Psoas muscle (tissue), 8 donors: ENCODE results near the gene GPR26. TPM values are rescaled to one million over a fixed set of nuclear protein-coding genes. Genes with fewer than 3 reads are reported as not detected.

Experiments
- ATAC-seq, 4 donors: fragments of 200-7000 bp; cut with Tn5 transposase; one replicate each; pipeline ENCODE4 v1.9.1; 2020; ENCODE audit warnings: moderate library complexity in 3 of 4, mild to moderate bottlenecking in 2 of 4
- DNase-seq, 2 donors: peaks; one replicate each; pipeline ENCODE4 v3.0.0-alpha.2; 2020
- H3K27ac ChIP-seq: fragments of 200-600 bp; one replicate; pipeline ENCODE4 v1.8.0; 2022
- H3K27me3 ChIP-seq, 3 donors: fragments of 200-600 bp in 1 of 3; one replicate each; pipeline versions ENCODE4 v1.6.1 to v1.8.0; 2013 to 2022; ENCODE audit warnings: low read length in 2 of 3, mild to moderate bottlenecking in 2 of 3, moderate library complexity in 1 of 3; ENCODE audit not compliant: insufficient read depth in 3 of 3
- H3K36me3 ChIP-seq, 2 donors: fragments of 200-600 bp in 1 of 2; one replicate each; pipeline versions ENCODE4 v1.6.1 to v1.8.0; 2013 to 2022; ENCODE audit warnings: low read depth in 1 of 2, mild to moderate bottlenecking in 1 of 2, moderate library complexity in 1 of 2; ENCODE audit not compliant: insufficient read depth in 1 of 2
- H3K4me1 ChIP-seq: fragments of 200-600 bp; one replicate; pipeline ENCODE4 v1.8.0; 2022
- H3K4me3 ChIP-seq: fragments of 200-600 bp; one replicate; pipeline ENCODE4 v1.8.0; 2022; ENCODE audit warnings: mild to moderate bottlenecking
- H3K9me3 ChIP-seq: fragments of 200-600 bp; one replicate; pipeline ENCODE4 v1.8.0; 2022
- CTCF ChIP-seq: fragments of 200-600 bp; IDR thresholded peaks from one replicate; pipeline ENCODE4 v1.8.0; 2022; ENCODE audit warnings: antibody characterized with exemption
- WGBS, 3 donors: extraction: QIAGEN DNeasy Blood & Tissue Kit; methylation state at CpG; one replicate each; pipeline versions ENCODE4 v1.1.6 to v1.1.7; 2013; 5-methylcytosine and 5-hydroxymethylcytosine counted together
- intact Hi-C, 2 donors: fragments of 100-400 bp; cut with DNase I; formaldehyde crosslinking; loops; one replicate each; pipeline versions ENCODE4 v1.11.0 to v1.14.2; 2022
- polyA plus RNA-seq, 3 donors: library from polyadenylated mRNA; stranded (reverse); fragments of 200-250 nt; gene quantifications; one replicate each; pipeline ENCODE4 v1.2.3, GENCODE V29; 2013
- total RNA-seq, 4 donors: library from RNA; stranded (reverse); fragmentation: NEBNext Ultra II Directional in 2 of 4; extraction: Animal tissue kit (Norgen Biotek cat#: 25700) in 2 of 4; gene quantifications; one replicate each; pipeline versions ENCODE4 v1.2.1 to v1.2.4, GENCODE V29; 2021 to 2023
- donor health status: healthy with polysubstance abuse.
- donor health status: DM: no; HTN: no; CAD: no; lungs with moderate emphysema.
- donor health status: Bipolar disorder and iron deficiency.
- donor health status: healthy.
- donor health status: DM: yes; HTN: yes; CAD: no.
- donor health status: DM: no; HTN: no; CAD: no.
- donor health status: DM: no; HTN: no; CAD: no.
- donor health status: DM: yes; HTN: yes; CAD: no.

GPR26 gene
- total and polyA plus RNA-seq, 7 donors, result 0.01 TPM; not detected in 6

DNA sequence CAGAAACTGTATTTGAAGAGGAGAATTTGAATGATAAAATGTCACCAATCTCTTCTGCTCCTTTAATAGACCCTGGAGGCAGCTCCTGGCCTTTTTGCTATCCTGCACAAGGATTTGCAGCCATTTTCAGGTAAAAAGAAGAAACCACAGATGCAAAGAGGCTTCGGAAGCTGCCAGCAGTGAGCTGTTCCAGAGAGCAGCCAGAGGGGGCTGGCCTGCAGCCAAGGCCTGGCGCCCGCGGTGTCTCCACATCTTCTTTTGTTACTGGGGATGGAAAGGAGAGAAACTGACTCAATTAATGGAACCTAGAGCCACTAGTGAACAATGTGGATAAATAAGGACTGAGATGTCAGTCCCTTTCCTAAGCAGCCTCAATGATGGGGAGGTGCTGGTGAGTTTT is 23.9 kb upstream of the GPR26 start:
- Histone ChIP-seq H3K9me3 (no peaks in the 10 kb centered on the region), H3K36me3 (no peaks in the 10 kb centered on the region), H3K27me3 (peaks cover 0 to 13% (median 3%) of the 10 kb centered on the region in 3 donors), H3K4me3 (no peak overlapping the region), H3K4me1 (no peaks in the 10 kb centered on the region), H3K27ac (no peak overlapping the region)
- WGBS, 3 donors, result 14 to 19% (median 14%) methylated on average over 4 of the region's 4 CpGs
- DNase-seq (no peak), ATAC-seq (no peak)
- intact Hi-C loops, result no loop called here
- TF ChIP-seq CTCF, result no peak

GRCh38 chr10:123642697-123643096 is 23.5 kb upstream of the GPR26 start:
- Histone ChIP-seq H3K4me1 (no peaks in the 10 kb centered on the region), H3K4me3 (no peak overlapping the region), H3K36me3 (no peaks in the 10 kb centered on the region), H3K27ac (no peak overlapping the region), H3K9me3 (no peaks in the 10 kb centered on the region), H3K27me3 (peaks cover 0 to 13% (median 3%) of the 10 kb centered on the region in 3 donors)
- DNase-seq (no peak), ATAC-seq (no peak)
- intact Hi-C loops, result no loop called here
- TF ChIP-seq CTCF, result no peak
- WGBS, 3 donors, result 51 to 56% (median 52%) methylated on average over 8 of the region's 8 CpGs

DNA sequence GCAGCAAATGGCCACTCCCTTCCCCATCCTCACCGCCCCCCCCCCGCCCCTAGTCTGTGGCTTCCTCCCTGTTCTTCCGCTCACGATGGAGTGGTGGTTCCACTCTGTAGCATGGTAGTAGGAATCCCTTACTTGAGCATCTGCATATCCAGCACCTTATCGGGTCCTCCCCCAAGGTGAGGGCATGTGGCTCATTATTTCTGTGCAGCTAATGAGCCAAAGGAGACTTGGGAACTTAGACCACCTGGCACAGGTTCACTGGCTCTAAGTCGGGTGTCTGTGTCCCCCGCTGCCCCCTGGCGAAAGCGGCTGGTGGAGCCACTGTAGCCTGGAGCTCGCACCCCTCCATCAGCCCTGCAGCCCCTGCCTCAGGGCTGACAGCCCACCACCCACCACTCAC is 22.8 kb upstream of the GPR26 start:
- intact Hi-C loops, result no loop called here
- H3K27ac ChIP-seq, result no peak overlapping the region
- no peaks in the 10 kb centered on the region for H3K4me1 ChIP-seq
- H3K9me3 ChIP-seq, result no peaks in the 10 kb centered on the region
- H3K27me3 ChIP-seq, result peaks cover 0 to 13% (median 3%) of the 10 kb centered on the region in 3 donors
- H3K4me3 ChIP-seq, result no peak overlapping the region
- DNase-seq (no peak), ATAC-seq (no peak)
- 62 to 73% (median 68%) methylated on average over 9 to 10 of the region's 10 CpGs for WGBS, 3 donors
- H3K36me3 ChIP-seq, result no peaks in the 10 kb centered on the region
- TF ChIP-seq CTCF, result no peak

DNA sequence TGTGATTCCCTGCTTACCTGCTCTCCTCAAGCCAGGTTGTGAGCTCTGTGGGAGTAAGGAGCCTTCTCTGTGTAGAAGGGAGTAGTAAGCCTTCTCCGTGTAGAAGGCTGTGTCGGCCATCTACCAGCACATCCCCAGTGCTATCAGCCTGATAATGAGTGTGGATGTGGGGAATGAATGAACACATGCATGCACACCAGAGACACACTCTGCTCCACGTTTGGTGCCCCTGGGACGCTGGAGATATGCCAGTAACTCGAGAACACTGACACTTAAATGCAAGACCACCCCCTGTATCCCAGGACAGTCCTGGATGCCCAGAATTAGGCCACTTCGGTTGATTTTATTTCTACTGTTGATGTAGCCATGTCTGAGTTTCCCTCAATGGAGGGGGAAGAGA is 21.1 kb upstream of the GPR26 start:
- Histone ChIP-seq H3K4me3 (no peak overlapping the region), H3K9me3 (no peaks in the 10 kb centered on the region), H3K27me3 (peaks cover 0 to 13% (median 3%) of the 10 kb centered on the region in 3 donors), H3K36me3 (no peaks in the 10 kb centered on the region), H3K27ac (no peak overlapping the region), H3K4me1 (no peaks in the 10 kb centered on the region)
- DNase-seq (no peak), ATAC-seq (no peak)
- TF ChIP-seq CTCF, result no peak
- 47 to 59% (median 54%) methylated on average over 6 of the region's 6 CpGs for WGBS, 3 donors
- intact Hi-C loops, result no loop called here

DNA sequence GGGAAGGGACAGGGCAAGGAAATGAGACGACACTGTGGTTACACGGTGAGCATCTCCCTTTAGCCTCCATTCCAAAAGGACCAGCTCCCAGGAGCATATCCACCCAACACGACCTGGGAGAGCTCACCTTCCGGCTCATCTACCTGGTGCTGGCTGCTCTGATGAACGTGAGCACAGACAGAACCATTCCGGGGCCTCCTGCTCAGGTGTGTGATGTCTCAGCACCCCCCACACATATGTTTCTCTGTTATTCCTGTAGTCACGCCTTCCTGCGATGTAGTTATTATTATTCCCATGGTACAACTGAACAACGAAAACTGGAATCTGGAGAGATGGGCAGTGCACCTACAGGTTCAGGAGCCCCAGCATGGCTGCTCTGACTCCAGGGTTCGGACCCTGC is 20.5 kb upstream of the GPR26 start:
- TF ChIP-seq CTCF, result no peak
- intact Hi-C loops, result no loop called here
- 74 to 78% (median 78%) methylated on average over 10 of the region's 10 CpGs for WGBS, 3 donors
- Histone ChIP-seq H3K36me3 (no peaks in the 10 kb centered on the region), H3K4me1 (no peaks in the 10 kb centered on the region), H3K4me3 (no peak overlapping the region), H3K9me3 (no peaks in the 10 kb centered on the region), H3K27me3 (peaks cover 0 to 13% (median 3%) of the 10 kb centered on the region in 3 donors), H3K27ac (no peak overlapping the region)
- no peak for DNase-seq
- ATAC-seq, result no peak
